ENCODE data around the gene ELOVL3.
A peak's percentile ranks its signal among the peaks of the same experiment; 100 is the strongest.
"Not testable (repeated sequence)": the region's sequence is repeated elsewhere in the genome, so short reads cannot be mapped to it uniquely, and the experiment has no call there.

ELOVL3 gene

DNA sequence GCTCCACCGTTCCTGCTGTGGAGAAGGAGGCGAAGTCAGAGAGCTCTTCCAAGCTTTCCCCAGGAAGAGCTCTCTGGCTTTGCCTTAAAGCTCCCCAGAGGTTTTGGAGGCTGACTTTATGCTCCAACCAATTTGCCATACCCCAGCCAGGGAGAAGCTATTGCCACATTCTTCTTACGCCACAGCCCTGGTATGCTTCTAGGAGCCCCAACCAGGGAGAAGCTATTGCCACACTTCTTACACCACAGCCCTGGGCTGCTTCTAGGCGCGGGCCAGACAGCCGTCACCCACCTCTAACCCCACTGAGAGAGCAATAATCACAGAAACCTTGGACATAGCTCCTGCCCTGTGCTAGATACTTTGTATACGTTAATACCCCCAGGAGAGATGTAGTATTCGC, 951 bp downstream of the ELOVL3 start:
- DNase-seq: no peak

DNA sequence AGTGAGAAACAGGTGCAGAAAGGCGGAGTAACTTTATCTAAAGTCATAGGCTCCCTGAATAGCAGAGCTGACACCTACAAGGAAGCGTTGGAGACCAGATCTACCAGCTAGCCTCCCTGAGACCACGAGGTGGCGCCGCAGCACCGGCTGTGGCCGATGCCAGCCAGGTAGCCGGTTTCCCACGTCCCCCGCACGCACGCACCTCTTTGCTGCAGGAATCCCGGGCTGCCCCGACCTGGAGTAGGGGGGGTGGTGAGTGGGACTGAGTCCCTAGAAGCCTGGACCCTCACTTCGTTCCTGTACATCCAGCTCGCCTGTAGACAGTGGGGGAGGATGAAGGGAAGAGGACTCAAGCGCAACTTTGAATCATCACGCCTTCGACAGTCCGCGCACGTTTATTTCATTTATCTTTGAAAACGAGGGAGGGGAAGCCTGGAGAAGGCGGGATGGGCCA, 3.7 kb downstream of the ELOVL3 start:
- DNase-seq: peak; percentile 51

DNA sequence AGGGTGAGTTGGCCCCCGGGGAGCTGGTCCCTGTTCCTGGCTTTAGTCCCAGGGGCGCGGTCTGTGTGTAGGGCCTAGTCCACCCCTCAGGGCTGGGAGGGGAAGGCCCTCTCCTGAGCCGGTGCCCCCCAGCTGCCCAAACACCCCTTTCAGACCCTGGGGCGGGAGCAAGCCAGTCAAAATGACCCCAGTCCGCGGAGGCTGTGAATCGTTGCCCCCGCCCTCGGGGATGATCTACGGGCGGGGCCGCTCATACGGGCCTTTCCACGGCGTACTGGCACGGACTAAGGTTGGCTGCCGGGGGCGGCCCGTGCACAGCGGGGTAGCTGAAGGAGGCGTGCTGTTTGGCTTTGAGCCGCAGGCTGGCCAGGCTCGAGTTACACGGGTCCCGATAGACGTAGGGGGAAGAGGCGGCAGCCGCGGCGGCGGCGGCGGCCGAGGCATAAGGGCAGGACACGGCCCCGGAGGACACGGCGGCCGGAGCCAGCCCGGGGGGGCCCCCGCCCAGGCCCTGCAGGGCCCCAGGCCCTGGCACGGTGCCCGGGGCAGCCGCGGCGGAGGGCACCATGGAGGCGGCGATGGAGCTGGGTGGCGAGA, 4.3 kb downstream of the ELOVL3 start:
- DNase-seq: peak; percentile 39

DNA sequence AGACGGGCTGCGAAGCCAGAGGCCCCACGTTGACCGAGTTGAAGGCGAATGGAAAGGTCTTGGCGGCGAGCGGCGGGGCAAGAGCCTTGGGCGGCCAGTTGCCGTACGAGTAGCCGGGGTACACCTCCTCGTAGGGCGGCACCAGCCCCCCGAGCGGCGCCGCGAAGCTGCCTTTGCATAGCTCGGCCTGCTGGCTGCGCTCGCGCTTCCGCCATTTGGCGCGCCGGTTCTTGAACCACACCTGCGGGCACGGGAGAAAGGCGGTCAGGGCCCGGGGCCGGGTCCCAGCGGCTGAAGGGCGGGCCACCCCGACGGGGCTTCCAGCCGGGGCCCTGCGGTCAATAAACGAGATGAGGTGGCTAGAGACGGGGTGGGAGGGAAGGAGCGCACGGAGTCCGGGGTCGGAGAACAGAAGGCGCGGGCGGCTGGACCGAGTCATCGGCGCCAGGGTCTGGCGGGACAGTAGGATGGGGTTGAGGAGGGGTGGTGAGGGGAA, 4.8 kb downstream of the ELOVL3 start:
- DNase-seq: peak; percentile 18

DNA sequence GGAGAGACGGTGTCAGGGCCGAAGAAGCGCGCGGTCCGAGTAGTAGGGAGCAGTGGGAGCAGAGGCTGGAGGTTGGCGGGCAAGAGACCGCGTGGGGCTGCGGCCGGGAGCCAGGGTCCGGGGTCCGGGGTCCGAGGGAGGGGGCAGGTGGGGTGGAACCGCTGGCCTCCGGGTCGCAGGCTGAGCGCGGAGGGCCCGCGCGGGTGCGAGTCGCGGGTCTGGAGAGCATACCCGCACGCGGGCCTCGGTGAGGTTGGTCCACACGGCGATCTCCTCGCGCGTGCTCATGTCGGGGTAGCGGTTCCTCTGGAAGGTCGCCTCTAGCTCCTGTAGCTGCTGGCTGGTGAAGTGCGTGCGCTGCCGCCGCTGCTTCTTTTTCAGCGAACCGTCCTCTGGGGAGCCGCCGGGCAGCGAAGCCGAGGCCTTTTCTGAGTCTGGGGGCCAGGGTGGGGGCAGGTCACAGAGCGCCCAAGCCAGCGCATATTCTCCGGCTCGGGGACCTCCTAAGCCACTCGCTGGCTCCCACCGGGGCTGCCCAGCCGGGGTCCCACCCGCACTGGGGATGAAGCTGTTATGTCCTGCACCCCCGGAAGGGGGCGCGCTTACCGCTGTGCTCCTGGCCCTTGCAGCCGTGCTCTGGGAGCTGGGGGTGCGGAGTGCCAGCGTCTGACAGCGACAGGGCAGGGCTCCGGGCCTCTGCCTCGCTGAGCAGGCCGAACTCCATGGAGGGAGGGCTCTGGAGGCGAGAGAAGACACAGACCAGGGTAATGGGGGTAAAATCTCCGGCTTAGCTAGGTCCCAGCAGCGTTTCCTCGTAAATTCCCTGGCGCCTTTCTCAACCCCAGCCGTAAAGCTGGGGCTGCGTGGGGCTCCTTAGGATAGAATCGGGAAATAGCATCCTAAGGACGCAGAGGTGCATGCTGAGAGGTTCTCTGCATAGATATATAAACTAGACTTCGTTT, 5.5 kb downstream of the ELOVL3 start:
- DNase-seq: no peak

DNA sequence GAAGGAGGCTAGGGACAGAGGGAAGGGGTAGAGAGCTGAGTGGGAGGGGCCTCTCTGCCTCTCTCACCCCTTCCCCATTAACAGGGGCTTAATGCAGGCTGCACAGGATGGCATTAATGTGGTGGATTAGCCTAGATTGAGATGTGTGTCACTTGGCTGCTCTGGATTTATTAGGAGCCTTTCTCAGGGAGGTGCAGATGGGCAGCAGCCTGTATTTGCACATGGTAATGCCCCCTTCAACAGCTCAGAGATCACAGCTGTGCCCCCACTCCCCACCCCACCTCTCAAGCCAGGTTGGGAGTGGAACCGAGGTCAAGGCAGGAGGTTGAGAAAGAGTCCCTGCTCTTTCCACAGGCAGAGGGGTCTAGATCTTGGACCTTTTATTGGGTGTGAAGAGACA, 7.9 kb downstream of the ELOVL3 start:
- no peak for DNase-seq

DNA sequence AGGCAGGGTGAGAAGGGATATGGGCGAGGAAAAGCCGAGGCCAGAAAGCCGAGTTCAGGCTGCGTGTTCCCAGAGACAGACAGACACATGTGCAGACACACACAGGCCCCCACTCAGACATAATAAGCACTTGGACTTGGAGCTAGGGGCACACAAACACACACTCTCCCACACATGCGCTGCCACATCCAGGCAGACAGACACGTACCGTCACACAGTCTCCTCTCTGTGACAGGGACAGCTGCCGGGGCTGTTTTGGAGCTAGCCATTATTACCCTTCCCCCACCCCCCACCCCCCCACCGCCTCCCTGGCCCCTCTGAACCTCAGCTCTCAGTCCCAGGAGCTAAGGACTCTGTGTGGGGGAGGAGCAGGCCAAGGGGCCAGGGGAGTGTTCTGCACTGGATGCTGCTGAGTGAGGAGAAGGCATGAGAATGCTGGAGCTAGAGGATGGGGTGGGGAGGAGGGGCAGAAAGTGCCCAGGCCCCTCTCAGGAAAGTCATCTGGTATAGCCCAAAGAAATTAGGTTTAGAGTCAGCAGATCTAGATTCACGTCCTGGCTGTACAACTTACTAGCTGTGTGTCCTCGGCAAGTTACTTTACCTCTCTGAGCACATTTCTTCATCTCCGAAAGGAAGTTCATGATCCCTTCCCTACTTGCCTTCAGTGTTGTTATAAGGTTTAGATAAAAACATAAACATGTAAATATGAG, 8.9 kb downstream of the ELOVL3 start:
- no peak for DNase-seq

DNA sequence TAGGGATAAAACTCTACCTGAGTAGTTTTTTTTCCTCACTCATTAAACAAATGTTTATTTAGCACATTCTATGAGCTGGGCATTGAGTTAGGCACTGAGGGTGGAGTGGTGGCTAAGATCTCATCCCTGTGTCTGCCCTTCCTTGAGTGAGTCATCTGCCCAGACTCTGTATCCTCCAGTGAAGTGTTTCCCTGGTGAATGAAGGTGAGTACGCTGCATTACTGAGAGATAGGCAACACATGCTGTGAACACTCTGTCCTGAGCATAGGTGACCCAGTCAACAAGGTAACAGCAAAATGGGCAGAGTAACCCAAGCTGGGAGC, 9.5 kb downstream of the ELOVL3 start:
- DNase-seq: no peak

DNA sequence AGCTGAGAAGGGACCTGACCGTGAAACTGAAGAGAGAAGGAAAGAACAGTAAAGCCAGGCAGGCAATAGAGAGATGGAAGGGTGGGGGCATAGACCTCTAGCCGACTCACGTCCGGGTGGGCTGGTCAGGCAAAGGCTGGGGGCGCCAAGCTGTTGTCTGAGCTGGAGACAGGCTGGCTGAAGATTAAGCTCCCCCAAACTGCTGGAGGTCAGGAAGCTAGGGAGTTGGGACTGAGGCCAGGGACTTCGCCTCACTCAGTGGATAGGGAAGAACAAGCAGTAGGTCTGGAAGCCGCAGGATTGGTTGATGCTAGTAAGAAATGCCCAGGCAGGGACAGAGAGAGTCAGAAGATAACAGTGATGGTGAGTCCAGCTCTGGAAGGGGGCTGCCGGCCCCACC, 9.9 kb downstream of the ELOVL3 start:
- no peak for DNase-seq

DNA sequence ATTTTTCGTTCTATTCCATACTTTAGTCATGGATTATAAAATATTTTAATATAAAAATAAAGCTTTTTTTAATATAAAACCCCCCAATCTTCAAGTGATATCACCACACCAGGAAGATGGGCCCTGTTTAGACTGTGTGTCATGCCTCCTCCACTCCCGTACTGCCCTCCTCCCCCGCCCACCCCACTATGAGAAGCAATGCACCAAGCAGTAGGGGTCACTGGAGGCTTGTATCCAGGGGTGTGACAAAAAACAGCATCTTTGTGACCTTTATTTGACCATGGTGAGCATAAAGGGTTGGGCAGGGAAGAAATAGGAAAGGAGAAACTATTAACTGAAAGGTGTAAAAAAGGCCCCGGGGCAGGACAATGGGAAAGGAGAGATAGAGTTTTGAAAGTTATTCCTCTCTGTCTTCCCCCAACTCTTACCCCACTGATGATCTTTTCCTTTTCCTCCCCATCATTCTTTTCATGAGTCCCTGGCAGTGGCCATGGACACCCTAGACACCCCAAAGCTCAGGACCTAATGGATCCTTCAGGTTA, 11.7 kb downstream of the ELOVL3 start:
- DNase-seq: no peak

DNA sequence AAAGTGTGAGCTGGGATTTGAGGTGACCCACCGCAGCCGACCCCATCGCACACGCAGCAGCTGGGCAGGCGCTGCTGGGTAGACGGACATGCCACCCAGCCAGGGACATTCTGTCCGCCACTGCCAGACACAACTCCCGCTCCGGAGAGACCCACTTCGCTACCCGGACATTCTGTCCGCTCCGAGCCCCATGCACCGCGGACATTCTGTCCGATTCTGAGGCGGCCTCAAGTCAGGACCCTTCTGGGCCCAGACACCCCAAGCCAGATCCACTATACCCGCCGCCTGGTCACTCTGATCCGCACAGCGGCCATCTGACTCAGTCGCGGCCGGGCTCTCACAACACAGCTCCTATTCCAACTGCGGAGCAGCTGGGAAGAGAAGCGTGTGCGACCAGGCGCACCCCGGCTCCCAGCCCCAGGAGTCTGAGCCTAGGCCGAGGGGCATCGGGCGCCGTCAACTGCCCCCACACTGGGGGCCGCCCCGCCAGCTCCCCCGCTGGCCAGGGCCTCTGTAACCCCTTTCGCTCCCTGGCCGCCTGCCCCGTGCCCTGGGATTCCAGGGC, 14.4 kb downstream of the ELOVL3 start:
- DNase-seq: no peak

DNA sequence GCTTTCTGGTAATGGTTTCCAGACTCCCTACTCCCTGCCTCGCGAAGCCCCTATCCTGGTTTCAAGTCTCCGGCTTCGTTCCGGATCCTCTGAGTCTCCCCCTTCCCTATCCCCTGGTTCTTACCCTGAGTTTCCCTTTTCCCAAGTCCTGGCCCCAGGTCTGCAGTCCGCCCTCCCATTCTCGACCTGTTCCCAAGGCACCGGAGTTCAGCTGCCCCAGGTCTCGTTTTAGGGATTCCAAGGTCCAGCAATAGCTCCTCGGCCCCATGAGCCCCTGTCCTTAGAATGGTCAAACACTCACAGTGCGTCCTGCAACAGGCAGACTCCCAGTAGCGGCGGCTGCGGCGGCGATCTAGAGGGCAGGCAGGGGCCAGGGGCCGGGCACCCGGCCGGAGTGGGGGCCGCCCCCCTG, 14.9 kb downstream of the ELOVL3 start:
- DNase-seq: no peak

DNA sequence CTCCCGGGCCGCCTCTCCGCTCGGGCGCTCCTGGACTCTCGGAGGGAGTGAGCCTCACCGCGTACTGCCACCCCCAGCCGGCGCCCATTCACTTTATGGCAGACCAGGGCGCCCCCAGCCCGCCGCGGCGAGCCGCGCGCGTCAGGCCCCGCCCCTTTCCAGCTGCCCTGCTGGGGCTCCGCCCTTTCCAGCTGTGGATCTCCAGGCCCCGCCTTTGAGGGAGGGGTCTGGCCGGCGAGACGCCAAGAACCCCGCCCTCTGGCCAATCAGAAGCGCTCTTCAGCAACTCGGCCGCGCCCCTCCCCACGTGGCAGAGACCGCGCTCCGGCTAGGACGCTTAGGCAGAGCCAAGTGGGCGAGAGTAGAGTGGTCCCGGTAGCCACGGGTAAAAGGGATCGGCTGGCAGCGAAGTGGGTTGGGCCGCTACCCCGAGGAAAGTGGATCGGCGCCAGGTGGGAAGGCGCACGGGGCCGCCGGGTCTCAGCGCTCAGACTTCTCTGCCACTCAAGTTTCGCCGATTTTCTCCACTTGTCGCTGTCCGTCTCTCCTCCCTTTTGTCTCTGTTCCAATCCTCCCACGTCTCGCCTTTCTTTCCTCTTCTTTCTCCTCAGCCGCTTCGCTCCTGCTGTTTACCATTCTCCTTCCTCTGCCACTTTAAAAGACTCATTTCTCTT, 15.5 kb downstream of the ELOVL3 start, which contains the start of gene PITX3:
Gene PITX3, minus strand, starts transcription at position 69 of the 674 bp plus-strand sequence. CDS start 9,432 bp downstream, outside the sequence.
- DNase-seq: peak; percentile 57

DNA sequence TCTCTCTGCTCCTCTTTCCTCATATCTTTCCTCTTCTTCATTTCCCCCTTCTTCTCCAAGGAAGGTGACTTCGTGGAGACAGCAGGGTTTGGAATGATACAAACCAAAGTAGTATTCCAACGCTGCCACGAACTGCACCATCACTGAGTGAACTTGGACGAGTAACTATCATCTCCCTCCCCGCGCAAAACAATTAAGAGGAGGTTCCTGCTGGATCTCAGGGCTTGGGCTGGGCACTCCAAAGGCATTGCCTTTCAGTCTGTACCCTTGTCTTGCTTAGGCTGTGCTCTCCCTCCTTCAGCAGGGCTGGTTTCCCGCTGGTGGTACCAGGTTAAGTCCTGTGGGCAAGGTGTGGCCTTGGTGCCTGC, 16.0 kb downstream of the ELOVL3 start:
- DNase-seq: no peak

DNA sequence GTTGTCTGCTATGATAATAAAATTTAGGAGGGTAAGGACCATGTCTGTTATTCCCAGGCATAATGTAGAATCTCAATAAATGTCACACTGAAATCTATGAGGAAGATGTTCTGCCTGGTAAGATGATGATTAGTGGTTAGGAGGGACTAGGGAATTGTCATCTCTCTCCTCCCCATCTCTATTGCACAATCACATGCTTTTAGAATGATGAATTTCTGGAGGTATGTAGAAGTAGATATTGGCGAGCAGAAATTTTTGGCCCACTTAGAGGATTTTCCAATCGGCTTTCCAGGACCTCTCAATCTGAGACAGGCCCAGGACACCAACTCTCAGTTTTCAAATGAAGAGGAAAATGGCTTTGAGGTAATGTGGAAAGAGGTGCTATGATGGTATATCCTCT, 17.2 kb downstream of the ELOVL3 start:
- DNase-seq: no peak

DNA sequence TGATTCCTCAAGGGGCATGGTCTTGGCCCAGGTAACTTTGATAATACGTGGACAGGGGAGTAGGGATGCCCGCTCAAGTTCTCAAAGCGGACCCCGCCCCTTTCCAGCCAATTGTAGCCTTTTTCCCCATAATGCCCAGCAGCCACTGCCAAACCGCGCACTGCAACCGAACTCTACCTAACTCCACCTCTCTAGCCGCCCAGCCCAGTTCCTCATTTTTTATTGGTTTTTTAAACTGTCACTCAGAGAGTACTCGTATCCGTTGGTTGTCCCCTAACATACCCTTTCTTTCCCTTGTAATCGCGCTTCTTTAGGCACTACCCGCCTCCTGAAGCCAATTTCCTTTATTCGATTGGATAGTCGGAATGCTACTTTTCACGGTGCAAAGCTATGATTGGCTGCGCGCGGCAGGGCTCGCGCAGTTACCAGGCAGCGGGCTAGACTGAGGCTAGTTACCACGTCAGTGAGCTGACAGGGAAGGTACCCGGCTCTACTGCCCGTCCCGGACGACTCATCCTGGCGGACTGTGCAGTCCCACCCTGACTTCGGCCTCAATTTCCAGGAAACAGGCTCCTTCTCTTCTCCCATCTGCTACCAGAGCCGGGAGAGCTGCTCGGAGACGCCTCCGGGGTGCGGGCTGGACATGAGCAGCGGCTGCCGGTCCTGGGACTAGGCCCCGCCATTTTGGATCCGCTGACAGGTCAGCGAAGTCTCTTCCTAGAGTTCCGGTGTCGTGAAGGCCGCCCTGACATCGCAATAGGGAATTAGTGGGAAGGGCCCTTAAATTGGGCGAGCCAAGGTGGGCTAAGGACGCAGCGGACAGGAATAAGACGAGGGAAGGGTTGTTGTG, 19.2 kb downstream of the ELOVL3 start, which contains the start of gene GBF1:
Gene GBF1, plus strand, starts transcription at position 451 of the 850 bp plus-strand sequence. CDS start 13,407 bp downstream, outside the sequence.
- DNase-seq: peak; percentile 93

DNA sequence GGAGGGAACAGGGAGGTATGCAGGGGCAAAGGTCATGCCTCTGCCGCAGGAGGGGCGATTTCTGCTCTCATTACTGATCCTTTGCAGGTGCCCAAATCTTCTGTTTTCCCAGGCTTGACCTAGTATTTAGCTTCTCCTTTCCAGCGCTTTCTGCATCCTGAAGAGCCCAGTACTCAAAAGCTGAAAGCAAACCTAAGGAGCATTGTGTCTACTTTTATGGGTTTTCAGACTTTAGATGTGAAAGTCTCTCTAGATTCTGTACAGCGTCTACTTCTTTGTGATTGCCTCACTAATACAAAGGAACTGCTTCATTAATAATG, 19.8 kb downstream of the ELOVL3 start:
- DNase-seq: no peak

DNA sequence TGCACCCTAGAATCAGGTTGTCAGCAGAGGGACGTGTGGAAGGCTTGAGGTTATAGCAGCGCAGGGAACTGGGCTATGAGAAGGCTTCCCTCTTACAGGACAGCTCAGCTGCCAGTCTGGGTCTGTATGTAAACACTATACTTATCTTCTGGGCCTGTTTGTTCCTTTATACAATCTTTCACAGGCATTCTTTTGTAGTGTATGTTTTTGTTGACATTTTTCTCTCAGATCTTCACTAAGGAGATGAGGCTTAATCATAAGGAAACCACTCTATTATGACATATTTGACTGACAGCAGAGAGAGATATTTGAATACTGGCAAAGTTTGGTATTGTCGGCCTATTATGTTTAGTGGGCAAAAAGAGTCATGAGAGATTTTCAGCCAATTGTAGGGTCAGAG, 20.2 kb downstream of the ELOVL3 start:
- DNase-seq: no peak

DNA sequence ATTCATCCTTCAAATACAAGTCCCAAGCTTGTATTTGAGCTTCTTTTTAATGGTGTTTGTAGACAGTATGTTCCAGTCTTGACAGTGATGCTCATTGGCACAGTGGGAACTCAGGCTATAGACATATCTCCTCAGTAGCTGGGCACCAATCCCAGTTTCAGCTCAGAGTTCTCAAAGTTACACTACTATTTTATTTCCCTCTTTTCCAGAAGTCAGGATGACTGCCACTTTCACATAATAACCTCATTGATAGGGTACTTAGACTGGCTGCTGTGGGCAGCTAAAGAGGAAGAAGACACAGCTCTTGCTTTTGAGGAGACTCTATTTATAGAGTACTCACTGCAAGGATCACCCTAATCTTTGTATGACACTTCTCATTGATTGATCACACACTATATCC, 21.6 kb downstream of the ELOVL3 start:
- no peak for DNase-seq

DNA sequence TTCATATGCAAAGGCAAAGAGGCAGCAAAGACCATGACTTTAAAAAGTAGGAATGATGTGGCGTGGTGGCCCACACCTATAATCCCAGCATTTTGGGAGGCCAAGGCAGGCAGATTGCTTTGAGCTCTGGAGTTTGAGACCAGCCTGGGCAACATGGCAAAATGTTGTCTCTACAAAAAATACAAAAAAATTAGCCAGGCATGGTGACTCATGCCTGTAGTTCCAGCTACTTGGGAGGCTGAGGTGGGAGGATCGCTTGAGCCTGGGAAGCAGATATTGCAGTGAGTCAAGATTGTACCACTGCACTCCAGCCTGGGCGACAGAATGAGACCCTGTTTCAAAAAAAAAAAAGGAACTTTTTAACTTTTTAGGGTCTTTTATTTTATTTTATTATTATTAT, 26.4 kb downstream of the ELOVL3 start:
- DNase-seq: not testable (repeated sequence)

DNA sequence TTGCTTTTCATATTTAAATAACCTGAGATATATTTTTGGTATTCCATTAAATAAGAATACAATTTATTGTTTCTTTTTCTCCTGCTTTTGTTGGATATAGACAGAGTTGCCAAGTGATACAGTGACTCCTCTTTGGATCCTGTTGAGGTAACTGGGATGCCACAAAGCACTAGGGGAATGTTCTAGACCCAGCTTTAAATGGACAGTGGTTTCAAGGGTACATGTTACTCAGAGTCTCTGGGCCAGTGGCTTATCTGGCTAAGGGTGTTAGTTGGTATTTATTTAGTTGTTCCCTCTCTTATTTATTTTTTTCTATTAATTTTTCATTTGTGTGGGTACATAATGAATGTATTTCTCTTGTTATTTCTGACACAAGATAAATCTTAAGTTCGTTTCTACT, 28.3 kb downstream of the ELOVL3 start:
- no peak for DNase-seq

All from NCI-H1105 (cell line).